IMR-90 (cell line): ENCODE measurements around the gene ZNF646.

Experiments used
- BHLHE40 ChIP-seq: fragments of 150-350 bp; IDR thresholded peaks from 2 replicates; pipeline ENCODE4 v1.6.1; 2016; ENCODE audit warnings: mild to moderate bottlenecking, low read depth, low read length
- POLR2A ChIP-seq: IDR thresholded peaks from 2 replicates; pipeline ENCODE4 v1.6.1; 2012; ENCODE audit warnings: mild to moderate bottlenecking, low read depth, low read length
- RFX5 ChIP-seq: IDR thresholded peaks from 2 replicates; pipeline ENCODE4 v1.8.0; 2012; ENCODE audit warnings: low read depth, mild to moderate bottlenecking, low read length, moderate library complexity
- TF ChIP-seq, protein P1 (sequence below): conservative IDR thresholded peaks from 2 replicates; pipeline ENCODE4 v1.5.1; 2012; ENCODE audit warnings: mild to moderate bottlenecking, low read depth, low read length, improper control_type of control experiment

DNA sequence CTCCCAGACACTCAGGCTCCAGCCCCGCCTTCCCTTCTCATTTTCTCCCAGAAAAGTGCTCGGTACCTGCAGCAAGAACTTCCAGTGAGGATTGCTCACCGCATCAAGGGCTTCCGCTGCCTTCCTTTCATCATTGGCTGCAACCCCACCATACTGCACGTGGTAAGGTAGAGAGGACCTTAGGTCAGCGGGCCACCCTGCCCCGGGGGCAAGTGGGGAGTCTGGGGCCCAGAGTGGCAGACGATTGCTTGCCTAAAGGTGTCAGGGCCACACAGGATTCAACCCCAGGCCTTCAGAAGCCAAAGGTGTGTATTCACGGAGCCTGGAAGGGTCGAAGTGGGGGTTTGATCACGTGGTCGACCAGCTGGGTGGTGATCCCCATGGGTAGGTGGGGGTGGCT is 35.4 kb downstream of the ZNF646 start:
- TF ChIP-seq RFX5 (no peak), POLR2A (no peak), BHLHE40 (no peak)
- TF ChIP-seq, protein P1, sequence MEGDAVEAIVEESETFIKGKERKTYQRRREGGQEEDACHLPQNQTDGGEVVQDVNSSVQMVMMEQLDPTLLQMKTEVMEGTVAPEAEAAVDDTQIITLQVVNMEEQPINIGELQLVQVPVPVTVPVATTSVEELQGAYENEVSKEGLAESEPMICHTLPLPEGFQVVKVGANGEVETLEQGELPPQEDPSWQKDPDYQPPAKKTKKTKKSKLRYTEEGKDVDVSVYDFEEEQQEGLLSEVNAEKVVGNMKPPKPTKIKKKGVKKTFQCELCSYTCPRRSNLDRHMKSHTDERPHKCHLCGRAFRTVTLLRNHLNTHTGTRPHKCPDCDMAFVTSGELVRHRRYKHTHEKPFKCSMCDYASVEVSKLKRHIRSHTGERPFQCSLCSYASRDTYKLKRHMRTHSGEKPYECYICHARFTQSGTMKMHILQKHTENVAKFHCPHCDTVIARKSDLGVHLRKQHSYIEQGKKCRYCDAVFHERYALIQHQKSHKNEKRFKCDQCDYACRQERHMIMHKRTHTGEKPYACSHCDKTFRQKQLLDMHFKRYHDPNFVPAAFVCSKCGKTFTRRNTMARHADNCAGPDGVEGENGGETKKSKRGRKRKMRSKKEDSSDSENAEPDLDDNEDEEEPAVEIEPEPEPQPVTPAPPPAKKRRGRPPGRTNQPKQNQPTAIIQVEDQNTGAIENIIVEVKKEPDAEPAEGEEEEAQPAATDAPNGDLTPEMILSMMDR: no peak
